Tongue (tissue), 2 donors: ENCODE results near the gene MAP7D1. TPM values are rescaled to one million over a fixed set of nuclear protein-coding genes. Genes with fewer than 3 reads are reported as not detected.

Experiments
- DNase-seq: peaks from one replicate; pipeline ENCODE4 v3.0.0-alpha.2; 2015
- total RNA-seq: library from RNA; depleted of rRNA; stranded (reverse); fragments of >200 nt; gene quantifications from one replicate; pipeline ENCODE4 v1.2.3, GENCODE V29; 2014

The MAP7D1 gene
- total RNA-seq, 1 donor from 2014 or later, result 134 TPM

DNA sequence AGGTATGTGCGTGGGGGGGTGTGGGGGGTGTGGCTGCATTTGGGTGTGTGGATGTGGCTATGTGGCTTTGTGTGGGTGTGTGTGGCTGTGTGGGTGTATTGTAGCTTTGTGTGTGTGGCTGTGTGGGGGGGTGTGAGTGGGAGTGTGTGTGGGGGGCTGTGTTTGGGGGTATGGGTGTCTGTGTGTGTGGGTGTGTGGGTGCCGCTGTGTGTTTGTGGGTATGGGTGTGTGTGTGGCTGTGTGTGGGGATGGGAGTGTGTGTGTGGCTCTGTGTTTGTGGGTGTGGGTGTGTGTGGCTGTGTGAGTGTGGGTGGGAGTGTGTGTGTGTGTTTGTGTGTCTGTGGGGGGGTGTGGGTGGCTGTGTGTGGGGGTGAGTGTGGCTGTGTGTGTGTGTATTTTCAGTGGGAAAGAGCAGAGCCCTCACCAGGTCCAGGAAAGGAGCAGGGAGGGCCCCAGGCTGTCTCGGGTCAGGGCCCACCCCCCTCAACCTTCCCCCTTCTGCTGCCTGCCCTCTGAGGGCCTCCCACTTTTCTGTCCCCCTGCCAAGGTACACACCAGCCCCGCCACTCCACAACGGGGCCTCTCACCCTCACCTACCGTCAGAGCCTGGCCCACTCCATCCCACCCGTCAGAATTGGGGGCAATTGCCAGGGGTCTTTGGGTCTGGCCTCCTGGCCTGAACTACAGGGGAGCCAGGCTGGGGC lies 29.0 kb upstream of the MAP7D1 start:
- no peak for DNase-seq

DNA sequence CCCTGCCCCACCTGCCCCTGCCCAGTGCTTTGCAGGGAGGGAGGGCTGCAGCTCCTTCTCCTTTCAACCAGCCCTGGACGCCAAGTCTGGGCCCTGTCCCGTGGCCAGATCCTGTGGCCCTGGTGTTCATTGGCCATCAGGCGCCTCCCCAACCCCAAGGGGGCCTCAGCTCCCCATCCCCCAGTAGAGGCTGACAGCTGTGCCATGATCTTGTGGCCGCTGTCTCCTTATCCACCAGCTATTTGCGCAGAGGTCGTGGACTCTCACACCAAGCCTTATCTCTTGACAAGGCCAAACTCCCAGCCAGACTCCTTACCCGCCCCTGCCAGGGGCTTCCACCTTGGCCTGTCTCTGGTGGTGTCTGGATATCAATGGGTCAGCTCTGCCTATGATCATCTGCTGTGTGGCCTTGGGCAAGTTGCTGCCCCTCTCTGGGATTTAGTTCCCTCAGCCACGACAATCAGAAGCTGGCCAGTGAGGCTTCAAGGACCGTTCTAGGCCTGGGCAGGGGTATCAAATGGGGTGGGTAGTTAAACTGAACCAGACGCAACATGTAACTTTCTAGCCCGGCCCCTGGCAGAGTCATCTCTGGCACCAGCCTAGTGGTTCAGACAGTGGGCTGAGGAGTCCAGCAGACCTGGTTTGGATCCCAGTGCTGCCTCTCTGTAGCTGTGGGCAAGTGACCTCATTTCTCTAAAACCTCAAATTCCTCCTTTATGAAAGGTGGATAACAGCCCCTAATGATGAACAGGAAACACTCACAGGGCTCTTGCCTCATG lies 27.6 kb upstream of the MAP7D1 start:
- no peak for DNase-seq

DNA sequence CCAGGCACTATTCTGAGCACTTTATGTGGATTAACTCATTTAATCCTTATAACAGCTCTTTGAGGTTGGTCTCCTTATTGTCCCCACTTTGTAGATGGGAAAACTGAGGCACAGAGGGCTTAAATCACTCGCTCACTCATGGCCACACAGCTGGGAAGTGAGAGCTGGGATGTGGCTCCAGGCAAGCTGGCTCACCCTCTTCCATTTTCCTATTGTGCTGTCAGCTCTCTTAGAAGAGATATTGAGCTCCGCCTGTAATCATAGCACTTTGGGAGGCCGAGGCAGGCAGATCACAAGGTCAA lies 27.1 kb upstream of the MAP7D1 start:
- DNase-seq, result no peak

DNA sequence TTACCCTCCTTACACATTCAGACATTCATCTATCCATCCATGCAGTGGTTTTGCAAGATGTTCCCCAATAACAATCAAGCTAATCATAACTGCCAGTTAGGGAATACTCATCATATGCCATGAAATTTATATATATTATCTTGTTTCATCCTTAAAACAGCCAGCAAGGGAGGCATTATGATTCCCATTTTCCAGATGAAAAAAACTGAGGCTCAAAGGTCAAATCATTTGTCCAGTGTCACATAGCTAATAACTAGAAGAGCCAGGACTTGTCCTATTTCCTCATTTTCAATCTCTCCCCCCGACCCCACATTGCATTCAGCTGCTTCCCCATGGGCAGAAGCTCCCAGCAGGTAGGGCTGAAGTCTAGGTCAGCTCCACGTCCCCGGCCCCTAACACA lies 23.9 kb upstream of the MAP7D1 start:
- DNase-seq, result no peak

DNA sequence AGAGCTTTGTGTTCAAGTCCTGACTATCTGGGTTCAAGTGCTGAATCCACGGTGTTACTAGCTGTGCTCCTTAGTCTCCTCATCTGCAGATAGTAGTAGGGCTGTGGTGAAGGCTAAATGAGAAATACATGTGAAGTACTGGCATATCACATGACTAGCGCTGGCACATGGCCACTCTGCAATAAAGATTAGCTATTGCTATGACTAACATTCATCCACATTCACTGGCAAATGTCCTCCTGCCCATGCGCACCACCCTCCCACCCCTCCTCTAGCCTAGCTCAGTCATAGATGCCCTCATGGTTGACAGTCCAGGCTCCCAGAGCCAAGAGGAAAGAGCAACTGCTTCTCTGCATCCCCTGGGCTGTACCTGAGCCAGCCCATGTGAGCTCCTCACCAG lies 22.5 kb upstream of the MAP7D1 start:
- DNase-seq, result no peak

DNA sequence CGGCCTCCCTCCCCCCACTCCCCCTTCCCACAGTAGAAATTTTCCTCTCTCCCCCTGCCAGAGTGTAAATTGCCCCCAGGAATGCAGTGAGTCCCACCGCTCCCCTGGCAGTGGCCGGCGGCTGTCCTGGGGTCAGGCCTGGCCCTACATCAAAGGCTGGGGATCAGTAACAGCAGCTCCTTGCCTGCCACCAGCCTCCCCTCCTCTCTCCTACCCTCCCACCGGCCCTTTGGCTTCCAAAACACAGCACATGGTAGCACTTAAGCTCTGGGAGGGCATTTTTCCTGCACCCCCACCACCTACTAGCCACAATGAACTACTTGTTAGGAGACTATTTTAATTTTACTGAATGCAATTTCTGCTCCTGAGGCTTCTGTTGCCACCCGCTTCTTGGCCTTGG lies 21.9 kb upstream of the MAP7D1 start:
- DNase-seq, result no peak

DNA sequence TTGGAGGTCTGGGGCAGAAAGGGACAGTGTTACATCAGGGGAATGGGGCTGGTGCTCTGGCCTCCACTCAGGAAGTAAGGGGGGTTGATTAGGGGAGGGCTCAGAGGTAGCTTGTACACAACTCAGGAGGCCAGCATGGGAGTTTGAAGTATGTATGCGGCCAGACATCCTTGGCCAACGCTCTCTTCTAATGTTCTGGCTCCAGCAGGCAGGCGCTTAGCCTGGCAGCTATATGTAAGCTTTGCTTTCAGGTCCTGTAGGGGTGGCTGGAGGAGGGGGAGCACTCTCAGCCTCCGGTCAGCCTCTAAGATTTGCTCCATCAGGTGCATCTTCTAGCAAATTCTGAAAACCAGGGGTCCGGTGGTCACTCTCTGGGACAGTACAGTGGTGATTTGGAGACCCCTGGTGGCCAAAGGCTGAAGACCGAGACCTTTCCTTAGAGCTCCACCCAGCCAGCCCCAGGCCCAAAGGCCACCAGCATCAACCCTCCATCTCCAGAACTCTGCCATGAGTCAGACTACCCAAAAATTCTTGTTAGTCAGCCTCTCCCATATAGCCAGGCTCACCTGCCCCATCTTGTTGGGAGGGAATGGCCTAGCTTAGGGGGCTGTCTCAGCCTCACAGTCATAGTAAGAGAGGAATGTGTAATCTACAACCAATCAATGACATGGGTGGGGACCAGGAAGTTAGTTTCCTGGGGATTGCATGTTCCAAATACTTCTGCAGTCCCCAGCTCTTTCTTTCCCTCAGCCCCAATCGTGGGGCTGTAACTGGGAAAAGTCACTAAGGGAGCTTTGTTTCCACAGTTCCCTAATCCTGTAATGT lies 21.2 kb upstream of the MAP7D1 start:
- peak; percentile 83 for DNase-seq

DNA sequence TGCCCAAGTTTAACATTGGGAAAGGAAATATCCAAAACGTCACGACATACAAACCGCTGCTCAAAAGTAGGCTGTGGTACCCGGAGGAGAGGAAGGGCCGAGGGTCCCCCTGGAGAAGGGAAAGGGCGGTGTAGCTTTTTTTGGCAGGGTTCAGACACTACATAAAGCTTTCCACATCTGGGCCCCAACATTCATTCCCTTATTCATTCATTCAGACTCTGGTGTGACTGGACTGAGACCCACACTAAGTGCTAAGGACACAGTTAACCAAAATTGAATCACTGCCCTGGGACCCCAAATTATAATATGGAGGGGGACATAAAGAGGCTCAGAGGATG lies 20.7 kb upstream of the MAP7D1 start:
- peak; percentile 36 for DNase-seq

DNA sequence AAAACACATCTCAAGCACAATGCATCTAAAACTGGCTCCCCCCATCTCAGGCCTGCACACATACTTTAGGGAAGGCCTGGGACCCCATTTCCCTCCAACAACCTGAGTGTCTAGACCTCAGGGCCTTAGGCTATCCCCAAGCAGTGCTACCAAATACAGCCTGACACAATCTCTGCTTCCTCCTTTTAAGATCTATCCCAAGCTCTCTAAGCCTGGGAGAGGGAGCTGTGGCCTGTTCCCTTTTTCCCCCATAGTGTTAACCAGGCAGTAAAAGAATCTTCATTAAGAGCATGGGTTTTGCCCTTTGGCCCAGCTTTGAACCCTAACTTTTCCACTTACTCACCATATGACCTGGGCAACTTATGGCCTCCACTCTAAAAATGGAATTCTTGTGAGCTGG lies 20.2 kb upstream of the MAP7D1 start:
- no peak for DNase-seq

DNA sequence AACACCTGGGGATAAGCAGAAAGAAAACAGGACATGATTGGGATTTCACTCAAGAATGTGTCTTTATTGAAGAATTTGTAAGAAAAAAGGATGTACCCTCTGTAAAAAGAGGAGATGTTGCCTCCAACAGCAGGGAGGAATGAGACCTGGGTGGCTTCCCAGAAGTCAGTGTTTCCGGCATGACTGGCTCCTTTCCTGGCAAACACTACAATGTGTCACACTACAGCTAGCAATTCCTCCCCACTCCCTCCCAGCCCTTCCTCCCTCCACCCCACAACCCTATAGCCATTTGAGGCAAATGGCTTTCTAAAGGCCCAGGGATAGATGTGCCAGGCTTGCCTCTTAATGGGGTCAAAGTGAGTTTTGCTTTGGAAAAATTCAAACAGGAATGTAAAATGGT lies 19.4 kb upstream of the MAP7D1 start:
- DNase-seq, result no peak

DNA sequence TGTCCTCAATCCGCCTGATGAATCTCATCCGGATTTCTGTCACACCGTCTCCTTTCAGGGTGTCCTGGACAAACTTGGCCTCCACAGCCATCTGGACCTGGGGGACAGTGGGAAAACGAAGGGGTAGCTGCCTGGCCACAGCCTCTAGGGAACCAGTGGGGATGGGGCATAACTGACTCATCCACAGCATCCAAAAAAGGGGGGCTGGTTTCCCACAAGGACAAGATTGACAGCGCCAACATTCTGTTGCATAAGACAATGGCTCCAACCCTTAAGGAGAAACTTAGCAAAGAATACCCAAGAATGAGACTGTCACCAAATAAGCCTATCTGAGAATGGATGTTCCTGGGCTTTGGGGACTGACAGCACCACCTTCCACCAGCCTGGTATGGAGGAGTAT lies 18.7 kb upstream of the MAP7D1 start:
- DNase-seq, result no peak

DNA sequence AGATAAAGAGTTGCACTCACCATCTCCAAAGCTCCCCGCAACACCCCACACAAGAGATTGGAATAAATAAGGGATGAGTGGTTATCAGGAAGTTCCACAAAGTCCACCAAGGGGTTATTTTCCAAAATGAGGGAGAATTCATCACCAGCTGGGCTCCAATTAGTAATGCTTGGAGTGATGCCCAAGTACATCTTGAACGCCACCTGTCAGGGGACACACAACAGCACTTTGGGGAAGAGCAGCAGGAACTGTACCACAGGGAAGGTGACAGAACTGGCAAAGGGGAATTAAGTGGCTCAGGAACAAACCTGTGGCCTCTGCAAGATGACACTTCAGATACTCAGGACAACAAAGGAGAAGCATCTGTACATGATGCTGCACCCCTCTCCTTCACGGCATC lies 18.2 kb upstream of the MAP7D1 start:
- DNase-seq, result no peak

DNA sequence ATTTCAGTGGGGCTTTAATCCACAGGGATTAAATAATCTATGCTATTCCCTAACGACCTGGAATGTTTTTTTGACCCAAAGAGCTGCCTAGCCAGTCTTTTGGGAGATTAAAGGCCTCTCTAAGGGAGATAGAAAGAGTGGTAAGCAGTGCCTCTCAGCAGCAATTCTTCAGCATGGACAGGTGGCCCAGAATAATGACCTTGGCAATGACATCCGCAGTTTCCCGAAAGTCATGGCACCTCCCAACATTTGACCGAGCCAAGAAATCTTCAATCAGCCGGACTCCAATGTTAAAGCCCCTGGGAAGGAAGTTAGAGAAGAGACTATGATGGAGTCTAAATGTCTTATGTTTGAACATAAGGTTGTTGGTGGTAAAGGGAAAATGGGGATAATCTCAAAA lies 16.4 kb upstream of the MAP7D1 start:
- no peak for DNase-seq

DNA sequence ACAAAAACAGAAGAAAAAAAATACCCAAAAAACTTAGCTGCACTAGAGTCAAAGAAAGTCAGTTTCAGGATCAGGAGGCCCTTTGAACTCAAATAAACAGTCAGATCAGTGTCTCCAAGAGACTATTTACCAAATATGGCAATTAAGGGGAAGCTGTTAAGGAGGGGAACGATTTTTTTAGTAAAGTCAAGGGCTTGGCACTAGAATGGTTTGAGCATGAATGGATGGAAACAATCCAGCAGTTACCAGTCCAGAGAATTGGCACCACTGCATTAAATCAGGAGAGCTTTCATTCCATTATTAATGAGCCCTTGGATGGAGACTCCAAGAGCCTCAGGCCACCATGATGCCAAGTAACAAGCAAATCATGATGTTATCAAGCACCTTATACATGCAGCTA lies 13.8 kb upstream of the MAP7D1 start:
- no peak for DNase-seq

DNA sequence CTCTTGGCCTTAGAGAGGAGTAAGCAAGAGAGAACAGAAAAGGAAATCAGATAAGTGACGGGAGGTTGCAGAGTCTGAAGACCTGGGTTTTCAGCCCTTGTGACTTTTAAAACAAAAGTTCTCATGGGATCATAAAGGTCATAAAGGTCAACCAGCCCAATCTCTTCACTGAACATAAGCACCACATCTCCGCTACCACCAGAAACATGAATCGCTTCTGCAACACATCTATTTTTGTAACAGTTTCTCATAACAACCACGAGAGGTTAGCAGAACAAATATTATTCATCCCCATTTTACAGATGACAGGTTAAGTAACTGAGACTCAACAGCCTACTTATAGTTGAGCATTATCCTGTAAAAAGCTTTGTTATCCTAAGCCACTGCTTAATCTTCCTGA lies 12.5 kb upstream of the MAP7D1 start:
- no peak for DNase-seq

DNA sequence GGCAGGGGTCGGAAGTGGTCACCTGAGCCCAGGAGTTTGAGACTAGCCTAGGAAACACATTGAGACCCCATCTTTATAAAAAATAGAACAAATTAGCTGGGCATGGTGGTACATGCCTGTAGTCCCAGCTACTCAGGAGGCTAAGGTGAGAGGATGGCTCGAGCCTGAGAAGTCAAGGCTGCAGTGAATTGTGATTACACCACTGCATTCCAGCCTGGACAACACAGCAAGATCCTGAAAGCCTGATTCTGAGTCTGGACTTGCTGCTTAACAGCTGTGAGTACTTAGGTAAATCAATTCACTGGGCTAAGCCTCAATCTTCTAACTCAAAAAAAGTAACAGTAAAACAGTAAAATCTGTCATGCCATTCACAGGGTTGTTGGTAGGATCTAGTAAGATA lies 11.5 kb upstream of the MAP7D1 start:
- DNase-seq, result no peak

DNA sequence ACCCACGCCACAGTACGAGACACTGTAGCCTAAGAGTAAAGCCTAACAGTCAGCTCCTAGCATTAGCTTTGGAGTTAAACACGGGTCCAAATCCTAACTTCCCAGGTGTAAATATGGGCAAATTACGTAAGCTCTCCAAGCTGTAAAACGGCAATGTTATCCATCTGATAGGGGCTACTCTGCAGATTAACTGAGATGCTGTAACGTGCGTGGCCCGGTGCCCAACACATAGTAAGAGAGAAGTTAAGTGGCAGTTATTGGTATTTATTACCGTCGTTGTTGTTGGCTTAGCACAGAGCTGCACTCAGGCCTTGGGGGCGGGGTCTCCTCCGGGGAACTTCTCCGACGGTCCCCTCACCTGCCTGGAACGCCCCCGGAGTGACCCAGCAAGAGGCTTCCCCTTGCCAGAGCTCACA lies 7.1 kb upstream of the MAP7D1 start:
- DNase-seq, result no peak

DNA sequence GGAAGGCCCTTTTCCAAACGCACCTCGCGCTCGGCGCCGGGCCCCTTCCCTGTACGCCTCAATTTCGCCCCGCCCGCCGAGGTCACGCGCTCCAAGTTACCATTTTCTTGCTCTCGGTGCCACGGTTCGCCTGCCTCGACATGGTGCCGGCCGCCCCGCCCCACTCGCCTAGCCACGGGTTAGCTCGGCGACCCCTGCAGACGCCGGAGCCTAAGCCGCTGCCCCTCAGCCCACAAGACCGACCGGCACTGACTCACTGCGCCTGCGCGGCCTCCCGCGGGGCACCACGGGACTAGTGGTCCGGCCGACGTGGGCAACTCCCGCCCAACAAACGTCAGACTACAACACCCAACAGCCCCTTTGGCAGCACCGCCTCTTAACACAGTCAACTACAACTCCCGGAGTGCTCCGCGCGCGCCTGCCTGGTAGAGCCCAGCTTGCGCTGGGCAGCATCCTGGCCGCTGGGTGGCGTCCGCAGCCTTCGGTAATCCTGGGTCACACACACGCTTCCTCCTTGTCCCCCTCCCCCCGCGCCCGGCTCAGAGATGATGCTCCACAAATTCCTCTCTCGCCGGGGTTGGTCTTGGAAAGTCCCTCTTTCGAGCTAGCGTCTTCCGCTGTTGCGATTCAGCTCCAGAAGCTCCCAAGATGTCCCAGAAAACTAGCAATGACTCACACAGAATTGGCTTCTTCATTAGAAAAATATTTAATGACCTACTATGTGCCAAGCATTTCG lies 6.6 kb upstream of the MAP7D1 start, which contains the start of gene TRAPPC3:
TRAPPC3 (minus strand) TSS at position 250 of the 736 bp plus-strand sequence; CDS start at position 142, 108 bp downstream.
- peak; percentile 100 for DNase-seq

DNA sequence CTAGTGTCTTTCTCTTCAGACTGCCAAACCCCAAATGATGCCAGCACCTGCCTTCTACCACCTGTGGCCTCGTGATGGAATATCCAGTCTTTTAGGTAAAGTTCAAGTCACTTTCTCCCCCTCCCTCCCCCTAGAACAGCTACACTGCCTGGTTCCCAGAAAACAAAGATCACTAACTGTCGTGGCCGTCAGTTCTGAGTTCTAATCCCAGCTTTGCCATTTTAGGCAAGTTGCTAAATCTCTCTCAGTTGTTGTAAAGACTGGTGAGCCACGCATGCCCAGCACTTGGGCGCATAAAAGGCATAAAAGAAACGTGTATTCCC lies 6.0 kb upstream of the MAP7D1 start:
- no peak for DNase-seq

DNA sequence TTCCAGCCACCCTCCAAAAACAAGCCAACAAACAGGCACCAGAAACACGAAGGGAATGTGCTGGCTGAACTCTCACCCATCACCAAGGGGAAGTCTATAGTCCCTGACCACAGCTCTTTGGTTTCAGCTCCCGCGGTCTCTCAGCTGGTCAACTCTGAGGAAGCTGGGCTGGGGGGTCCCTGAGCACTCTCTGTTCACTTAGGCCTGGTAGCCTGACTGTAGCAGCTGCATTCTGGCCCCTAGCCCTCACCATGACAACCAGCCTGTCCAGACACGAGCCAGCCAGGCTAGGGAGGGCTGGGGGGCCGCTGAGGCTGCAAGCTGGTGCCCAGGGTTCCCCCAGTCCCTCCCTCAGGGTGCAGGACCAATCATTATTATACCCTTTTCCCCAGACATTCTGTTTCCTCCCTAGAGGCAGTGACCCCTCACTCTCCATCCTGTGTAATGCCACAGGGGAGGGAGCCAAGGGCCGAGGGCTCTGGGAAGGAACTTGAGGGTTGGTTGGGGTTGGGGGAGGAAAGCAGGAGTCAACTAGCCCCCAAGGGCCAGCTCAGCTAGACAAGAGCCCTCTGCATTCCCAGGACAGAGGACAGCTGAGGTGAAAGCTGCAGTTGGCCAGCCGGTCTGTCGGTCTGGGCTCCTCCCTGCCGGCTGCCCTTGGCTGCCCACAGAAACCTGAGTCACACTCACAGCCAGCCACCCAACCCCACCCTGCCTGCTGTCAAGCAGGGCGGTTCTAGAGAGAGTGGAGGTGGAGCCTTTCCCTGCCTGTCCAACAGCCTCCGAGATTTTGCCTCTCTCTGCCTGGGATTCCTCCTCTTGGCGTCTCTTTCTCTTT lies 5.4 kb upstream of the MAP7D1 start:
- DNase-seq, result peak; percentile 96

DNA sequence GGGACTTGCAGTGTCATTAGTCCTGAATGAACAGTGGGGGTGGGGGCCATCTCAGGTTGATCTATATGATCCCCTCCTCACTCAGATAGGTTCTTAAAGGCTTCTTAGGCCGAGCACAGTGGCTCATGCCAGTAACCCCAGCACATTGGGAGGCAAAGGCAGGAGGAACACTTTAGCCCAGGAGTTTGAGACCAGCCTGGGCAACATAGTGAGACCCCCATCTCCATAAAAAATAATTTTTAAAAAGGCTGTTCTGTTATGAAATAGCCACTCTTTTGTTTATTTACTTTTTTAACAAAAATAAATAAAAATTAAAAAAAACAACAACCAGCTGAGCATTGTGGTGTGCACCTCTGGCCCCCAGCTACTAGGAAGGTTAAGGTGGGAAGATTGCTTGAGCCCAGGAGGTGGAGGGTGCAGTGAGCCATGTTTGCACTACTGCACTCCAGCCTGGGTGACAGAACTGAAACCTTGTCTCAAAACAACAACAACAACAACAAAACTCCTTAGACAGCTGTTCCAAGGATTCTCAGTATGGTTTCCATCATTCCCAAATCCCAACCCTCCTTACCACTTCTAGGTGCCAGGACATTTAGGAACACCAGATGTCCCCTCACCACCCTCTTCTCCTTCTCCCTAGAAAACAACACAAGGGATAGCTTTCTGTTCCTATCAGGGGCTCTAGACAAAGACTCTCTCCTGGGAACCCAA lies 4.7 kb upstream of the MAP7D1 start:
- DNase-seq, result no peak
